OCI-LY1 (cell line): ENCODE results near the gene EIF5.

Experiments used
- H2AFZ ChIP-seq: fragments of 200-600 bp; sonication (generic), shearing (Covaris generic); 2 replicates; pipeline ENCODE4 v1.6.0; 2014; ENCODE audit warnings: antibody characterized with exemption, mild to moderate bottlenecking, low read length
- H3F3A ChIP-seq: fragments of 200-600 bp; sonication (generic), shearing (Covaris generic); 2 replicates; pipeline ENCODE4 v1.6.0; 2014; ENCODE audit warnings: mild to moderate bottlenecking, antibody characterized with exemption, low read length, moderate library complexity; ENCODE audit not compliant: insufficient read depth
- H3K27ac ChIP-seq: fragments of 200-600 bp; sonication (generic); 2 replicates; pipeline ENCODE4 v1.5.1; 2014; ENCODE audit warnings: low read length, mixed run types, mild to moderate bottlenecking, low read depth; ENCODE audit not compliant: poor library complexity, severe bottlenecking
- H3K27me3 ChIP-seq: fragments of 200-600 bp; sonication (generic); 2 replicates; pipeline ENCODE4 v1.6.0; 2014; ENCODE audit warnings: antibody characterized with exemption, mild to moderate bottlenecking, low read length, moderate library complexity; ENCODE audit not compliant: insufficient read depth
- H3K36me3 ChIP-seq: fragments of 200-600 bp; sonication (generic); 2 replicates; pipeline ENCODE4 v1.6.1; 2014; ENCODE audit warnings: mild to moderate bottlenecking, antibody characterized with exemption, low read length, moderate library complexity, mixed read lengths; ENCODE audit not compliant: insufficient read depth
- H3K4me1 ChIP-seq: fragments of 200-600 bp; sonication (generic); 2 replicates; pipeline ENCODE4 v1.5.1; 2014; ENCODE audit warnings: mild to moderate bottlenecking, low read length, moderate library complexity; ENCODE audit not compliant: insufficient read depth, severe bottlenecking
- H3K4me2 ChIP-seq: fragments of 200-600 bp; sonication (generic), shearing (Covaris generic); 2 replicates; pipeline ENCODE4 v1.6.1; 2014; ENCODE audit warnings: low read length
- H3K4me3 ChIP-seq: fragments of 200-600 bp; sonication (generic); 2 replicates; pipeline ENCODE4 v1.5.1; 2014; ENCODE audit warnings: low read length, low read depth, mild to moderate bottlenecking, mixed read lengths; ENCODE audit not compliant: poor library complexity, severe bottlenecking
- H3K79me2 ChIP-seq: fragments of 200-600 bp; shearing (Covaris generic); 2 replicates; pipeline ENCODE4 v1.6.1; 2016; ENCODE audit warnings: mixed run types, low read length, mixed read lengths; ENCODE audit not compliant: insufficient read depth
- H3K9ac ChIP-seq: fragments of 200-600 bp; sonication (generic), shearing (Covaris generic); 2 replicates; pipeline ENCODE4 v1.6.1; 2014; ENCODE audit warnings: mild to moderate bottlenecking, low read length, mixed read lengths
- H3K9me2 ChIP-seq: fragments of 200-600 bp; sonication (generic), shearing (Covaris generic); 2 replicates; pipeline ENCODE4 v1.6.1; 2014; ENCODE audit warnings: low read depth, mild to moderate bottlenecking, low read length, mixed read lengths
- H3K9me3 ChIP-seq: fragments of 200-600 bp; shearing (Covaris generic); 2 replicates; pipeline ENCODE4 v1.6.1; 2014; ENCODE audit warnings: low read length, mixed read lengths
- H4K20me1 ChIP-seq: fragments of 200-600 bp; sonication (generic), shearing (Covaris generic); 2 replicates; pipeline ENCODE4 v1.6.0; 2016; ENCODE audit warnings: mild to moderate bottlenecking, low read length; ENCODE audit not compliant: insufficient read depth
- EZH2 ChIP-seq: fragments of 200-600 bp; sonication (generic), shearing (Covaris generic); IDR thresholded peaks from 2 replicates; pipeline ENCODE4 v1.8.0; 2017; ENCODE audit warnings: borderline replicate concordance, mixed run types, mild to moderate bottlenecking, antibody characterized with exemption, low read length, moderate library complexity, mixed read lengths
- TF ChIP-seq, protein P1 (sequence below): fragments of 200-600 bp; sonication (generic), shearing (Covaris generic); IDR thresholded peaks from 2 replicates; pipeline ENCODE4 v1.5.1; 2017; ENCODE audit warnings: mild to moderate bottlenecking, antibody characterized with exemption, low read length, moderate library complexity, mixed read lengths

Gene EIF5

GRCh38 chr14:103348154-103348553, 14.1 kb downstream of the EIF5 start:
- Histone ChIP-seq H3K4me1 (no peaks in the 10 kb centered on the region), H3K9me3 (peaks cover 7% of the 10 kb centered on the region; the same call in 1 of the 2 replicates), H3K27me3 (peaks cover 5% of the 10 kb centered on the region; the same call in 1 of the 2 replicates), H3K9ac (no peak overlapping the region), H3K4me3 (no peak overlapping the region), H3F3A (peaks cover 20% of the 10 kb centered on the region), H3K9me2 (no peaks in the 10 kb centered on the region), H3K79me2 (no peaks in the 10 kb centered on the region), H3K4me2 (no peak overlapping the region), H3K36me3 (peaks cover 20% of the 10 kb centered on the region), H4K20me1 (no peaks in the 10 kb centered on the region; the same call in 1 of the 2 replicates), H2AFZ (no peak overlapping the region), H3K27ac (no peak overlapping the region)
- TF ChIP-seq, protein P1, sequence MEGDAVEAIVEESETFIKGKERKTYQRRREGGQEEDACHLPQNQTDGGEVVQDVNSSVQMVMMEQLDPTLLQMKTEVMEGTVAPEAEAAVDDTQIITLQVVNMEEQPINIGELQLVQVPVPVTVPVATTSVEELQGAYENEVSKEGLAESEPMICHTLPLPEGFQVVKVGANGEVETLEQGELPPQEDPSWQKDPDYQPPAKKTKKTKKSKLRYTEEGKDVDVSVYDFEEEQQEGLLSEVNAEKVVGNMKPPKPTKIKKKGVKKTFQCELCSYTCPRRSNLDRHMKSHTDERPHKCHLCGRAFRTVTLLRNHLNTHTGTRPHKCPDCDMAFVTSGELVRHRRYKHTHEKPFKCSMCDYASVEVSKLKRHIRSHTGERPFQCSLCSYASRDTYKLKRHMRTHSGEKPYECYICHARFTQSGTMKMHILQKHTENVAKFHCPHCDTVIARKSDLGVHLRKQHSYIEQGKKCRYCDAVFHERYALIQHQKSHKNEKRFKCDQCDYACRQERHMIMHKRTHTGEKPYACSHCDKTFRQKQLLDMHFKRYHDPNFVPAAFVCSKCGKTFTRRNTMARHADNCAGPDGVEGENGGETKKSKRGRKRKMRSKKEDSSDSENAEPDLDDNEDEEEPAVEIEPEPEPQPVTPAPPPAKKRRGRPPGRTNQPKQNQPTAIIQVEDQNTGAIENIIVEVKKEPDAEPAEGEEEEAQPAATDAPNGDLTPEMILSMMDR: no peak
- no peak for TF ChIP-seq EZH2

DNA sequence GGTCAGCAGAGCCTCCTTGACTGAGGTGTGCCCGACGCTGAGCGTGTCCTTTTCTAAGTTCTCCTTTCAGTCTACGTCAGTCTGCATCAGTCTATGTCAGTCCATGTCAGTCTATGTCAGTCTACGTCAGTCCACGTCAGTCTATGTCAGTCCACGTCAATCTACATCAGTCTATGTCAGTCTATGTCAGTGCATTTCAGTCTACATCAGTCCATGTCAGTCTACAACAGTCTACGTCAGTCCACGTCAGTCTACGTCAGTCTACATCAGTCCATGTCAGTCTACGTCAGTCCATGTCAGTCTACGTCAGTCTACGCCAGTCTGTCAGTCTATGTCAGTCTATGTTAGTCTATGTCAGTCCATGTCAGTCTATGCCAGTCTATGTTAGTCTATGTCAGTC, 15.9 kb downstream of the EIF5 start:
- Histone ChIP-seq H4K20me1 (no peaks in the 10 kb centered on the region), H3K79me2 (no peaks in the 10 kb centered on the region), H3K27ac (no peak overlapping the region), H2AFZ (no peak overlapping the region), H3K36me3 (peaks cover 2% of the 10 kb centered on the region), H3K4me1 (no peaks in the 10 kb centered on the region), H3K9ac (no peak overlapping the region), H3K27me3 (peaks cover 5% of the 10 kb centered on the region; the same call in 1 of the 2 replicates), H3K4me2 (no peak overlapping the region), H3K4me3 (no peak overlapping the region), H3K9me2 (no peaks in the 10 kb centered on the region), H3K9me3 (peaks cover 7% of the 10 kb centered on the region; the same call in 1 of the 2 replicates), H3F3A (peaks cover 2% of the 10 kb centered on the region)
- TF ChIP-seq, protein P1: no peak
- TF ChIP-seq EZH2: no peak

DNA sequence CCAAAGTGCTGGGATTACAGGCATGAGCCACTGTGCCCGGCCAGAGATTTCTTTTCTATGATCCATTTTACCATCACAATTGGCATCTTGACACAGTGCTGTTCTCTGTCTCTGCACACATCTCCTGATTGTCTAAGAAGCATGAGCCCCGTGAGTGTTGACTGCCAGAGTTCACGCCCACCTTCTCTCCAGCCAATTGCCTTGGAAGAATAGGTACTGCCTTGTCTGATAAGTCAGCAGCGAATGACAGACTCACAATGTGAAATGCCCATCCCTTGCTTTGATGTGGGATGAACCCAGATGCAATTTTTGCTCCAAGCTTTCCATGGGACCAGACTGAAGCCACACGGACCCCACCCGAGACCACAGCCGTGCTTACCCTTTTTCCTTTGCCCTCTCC, 19.3 kb downstream of the EIF5 start:
- no peak overlapping the region for H3K27ac ChIP-seq
- peaks cover 7% of the 10 kb centered on the region; the same call in 1 of the 2 replicates for H3K9me3 ChIP-seq
- no peaks in the 10 kb centered on the region for H3F3A ChIP-seq
- no peak overlapping the region for H3K4me3 ChIP-seq
- H3K9ac ChIP-seq: no peak overlapping the region
- H2AFZ ChIP-seq: no peak overlapping the region
- H3K36me3 ChIP-seq: no peaks in the 10 kb centered on the region
- no peaks in the 10 kb centered on the region for H3K79me2 ChIP-seq
- H3K27me3 ChIP-seq: peaks cover 5% of the 10 kb centered on the region; the same call in 1 of the 2 replicates
- H3K4me1 ChIP-seq: peaks cover 20% of the 10 kb centered on the region
- H3K4me2 ChIP-seq: no peak overlapping the region
- H3K9me2 ChIP-seq: no peaks in the 10 kb centered on the region
- TF ChIP-seq EZH2: no peak
- TF ChIP-seq, protein P1: no peak
- no peaks in the 10 kb centered on the region for H4K20me1 ChIP-seq
